NCI-H345 (cell line): Measurements from ENCODE around the gene MXRA8.

Experiments
- DNase-seq: peaks from one replicate; lab custom pipeline; 2025; lab: John Stamatoyannopoulos, UW

MXRA8 gene

GRCh38 chr1:1349256-1350012 is 8.9 kb downstream of the MXRA8 start, which contains the start of gene DVL1:
Gene DVL1, minus strand, starts transcription at chr1:1349418. Its CDS starts 353 bp downstream, at chr1:1349065.
- DNase-seq = peak; percentile 80

GRCh38 chr1:1348420-1349255 is 9.7 kb downstream of the MXRA8 start:
- no peak for DNase-seq

- DNase-seq = no peak
These were observed 10.5 kb downstream of the MXRA8 start for GRCh38 chr1:1347663-1348419.

- DNase-seq = no peak
These were observed 11.2 kb downstream of the MXRA8 start for GRCh38 chr1:1347026-1347595.

- DNase-seq = no peak
These were observed 11.9 kb downstream of the MXRA8 start for GRCh38 chr1:1346501-1346890.

GRCh38 chr1:1345860-1346500 is 12.4 kb downstream of the MXRA8 start:
- no peak for DNase-seq

- DNase-seq = no peak
These were observed 13.0 kb downstream of the MXRA8 start for GRCh38 chr1:1345384-1345783.

- DNase-seq = no peak
These were observed 13.5 kb downstream of the MXRA8 start for GRCh38 chr1:1344655-1345361.

- DNase-seq = no peak
These were observed 14.4 kb downstream of the MXRA8 start for GRCh38 chr1:1343811-1344421.

GRCh38 chr1:1342584-1343115 is 15.7 kb downstream of the MXRA8 start:
- no peak for DNase-seq

- no peak for DNase-seq
These were observed 16.2 kb downstream of the MXRA8 start for GRCh38 chr1:1342061-1342562.

- no peak for DNase-seq
These were observed 16.8 kb downstream of the MXRA8 start for GRCh38 chr1:1341549-1342021.

- no peak for DNase-seq
These were observed 17.4 kb downstream of the MXRA8 start for GRCh38 chr1:1340791-1341548.

GRCh38 chr1:1340185-1340584 is 18.2 kb downstream of the MXRA8 start:
- no peak for DNase-seq

- DNase-seq = no peak
These were observed 20.1 kb downstream of the MXRA8 start for GRCh38 chr1:1338278-1338677.

- no peak for DNase-seq
These were observed 20.6 kb downstream of the MXRA8 start for GRCh38 chr1:1337793-1338147.

GRCh38 chr1:1336931-1337792 is 21.2 kb downstream of the MXRA8 start:
- no peak for DNase-seq

GRCh38 chr1:1336446-1336845 is 21.9 kb downstream of the MXRA8 start:
- no peak for DNase-seq
